CD4-positive, alpha-beta T cell treated with Interleukin-12 subunit alpha and Interleukin-12 subunit beta, for 1 hour (primary cell): ENCODE data around the gene CNTRL.
"Not testable (repeated sequence)": the region's sequence is repeated elsewhere in the genome, so short reads cannot be mapped to it uniquely, and the experiment has no call there.

Experiments
- DNase-seq: peaks from one replicate; pipeline ENCODE4 v3.0.0-alpha.2; 2020

The CNTRL gene

DNA sequence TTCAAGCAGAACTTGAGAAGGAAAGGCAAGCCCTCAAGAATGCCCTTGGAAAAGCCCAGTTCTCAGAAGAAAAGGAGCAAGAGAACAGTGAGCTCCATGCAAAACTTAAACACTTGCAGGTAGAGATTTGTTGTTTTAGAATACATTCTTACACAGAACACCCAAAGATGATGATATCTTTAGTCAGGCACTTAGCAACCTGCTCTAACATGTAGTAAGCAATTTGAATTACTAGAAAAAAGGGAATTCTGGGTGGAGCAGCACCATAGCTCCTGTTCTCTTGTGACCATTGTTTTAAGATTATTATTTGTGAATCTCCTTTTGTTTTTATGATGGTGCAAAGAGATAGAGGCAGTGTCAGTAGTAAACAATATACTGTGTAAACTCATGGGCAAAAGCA is 63.8 kb downstream of the CNTRL start:
- DNase-seq, result no peak

DNA sequence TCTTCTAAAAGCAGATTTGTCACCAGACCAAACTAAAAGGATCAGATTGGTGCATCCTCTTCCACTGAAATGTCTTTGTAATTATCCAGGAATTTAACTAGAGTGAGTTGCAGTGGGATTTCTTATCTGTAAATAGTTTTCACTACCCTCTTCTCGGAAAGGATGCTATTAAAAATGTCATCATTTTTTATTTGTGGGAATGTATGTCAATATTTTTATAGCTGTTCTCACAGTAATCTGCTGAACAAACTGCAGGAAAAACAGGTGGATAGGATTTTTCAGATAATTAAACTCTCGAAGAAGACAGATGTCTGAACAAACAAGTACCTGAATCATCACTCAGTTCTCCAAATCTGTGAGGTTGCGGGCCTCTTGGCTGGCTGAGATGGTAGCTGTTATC is 64.2 kb downstream of the CNTRL start:
- no peak for DNase-seq

DNA sequence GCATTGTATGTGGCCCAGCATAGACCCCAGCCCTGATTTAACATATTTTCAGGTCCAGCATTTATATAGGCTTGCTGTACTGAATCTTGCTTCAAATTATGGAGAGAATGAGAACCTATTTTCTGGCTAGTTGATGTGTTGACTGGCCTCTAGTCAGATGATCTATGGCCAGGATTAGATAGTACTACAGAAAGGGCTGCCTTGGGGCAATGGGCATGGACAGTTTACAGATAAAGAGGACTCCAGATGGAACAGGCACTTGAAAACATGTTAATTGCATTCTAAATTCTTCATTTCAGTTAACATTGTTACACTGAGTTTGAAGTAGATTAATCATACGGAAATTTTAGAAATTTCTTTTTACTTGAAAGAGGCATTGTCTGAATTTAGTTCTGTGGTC is 65.4 kb downstream of the CNTRL start:
- no peak for DNase-seq

DNA sequence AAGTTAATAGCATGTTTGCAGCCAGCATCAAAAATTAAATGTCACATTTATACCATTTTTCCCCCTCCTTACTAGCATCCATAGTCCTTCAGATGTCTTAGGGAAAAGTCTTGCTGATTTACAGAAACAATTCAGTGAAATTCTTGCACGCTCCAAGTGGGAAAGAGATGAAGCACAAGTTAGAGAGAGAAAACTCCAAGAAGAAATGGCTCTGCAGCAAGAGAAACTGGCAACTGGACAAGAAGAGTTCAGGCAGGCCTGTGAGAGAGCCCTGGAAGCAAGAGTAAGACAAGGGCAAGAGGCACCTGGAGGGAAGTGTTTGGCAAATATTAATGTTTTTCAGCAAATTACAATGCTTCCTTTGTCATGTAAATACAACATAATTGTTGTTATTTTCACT is 66.6 kb downstream of the CNTRL start:
- no peak for DNase-seq

- DNase-seq, result no peak
Measured at GRCh38 chr9:121141706-121142105, 67.0 kb downstream of the CNTRL start.

- no peak for DNase-seq
Measured at GRCh38 chr9:121143771-121144170, 69.0 kb downstream of the CNTRL start.

DNA sequence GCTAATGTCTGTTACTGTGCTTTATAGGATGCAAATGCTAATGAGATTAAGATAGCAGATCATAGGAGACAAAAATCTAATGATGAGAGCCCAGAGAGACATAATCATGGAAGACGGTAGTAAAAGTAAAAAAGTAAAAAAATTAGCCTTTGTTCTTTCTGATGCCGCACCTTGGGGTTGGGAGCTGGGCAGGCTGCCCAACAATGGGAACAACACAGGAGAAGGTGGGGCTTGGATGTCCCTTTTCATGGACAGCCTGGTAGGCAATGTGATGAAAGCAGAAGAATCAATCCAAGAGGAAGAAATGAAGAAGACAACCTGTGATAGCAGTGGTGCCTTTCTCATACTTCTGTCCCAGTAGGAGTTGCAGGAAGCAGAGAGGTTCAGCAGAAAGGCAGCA is 69.7 kb downstream of the CNTRL start:
- no peak for DNase-seq

DNA sequence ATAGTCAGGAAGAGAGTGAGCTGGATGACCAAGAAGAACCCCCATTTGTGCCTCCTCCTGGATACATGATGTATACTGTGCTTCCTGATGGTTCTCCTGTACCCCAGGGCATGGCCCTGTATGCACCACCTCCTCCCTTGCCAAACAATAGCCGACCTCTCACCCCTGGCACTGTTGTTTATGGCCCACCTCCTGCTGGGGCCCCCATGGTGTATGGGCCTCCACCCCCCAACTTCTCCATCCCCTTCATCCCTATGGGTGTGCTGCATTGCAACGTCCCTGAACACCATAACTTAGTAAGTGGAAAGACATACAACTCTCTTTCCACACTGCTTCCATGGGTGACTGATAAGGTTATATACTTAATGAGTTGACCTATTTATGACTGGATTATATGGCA is 75.4 kb downstream of the CNTRL start:
- no peak for DNase-seq

- DNase-seq, result no peak
Measured at GRCh38 chr9:121153642-121154041, 78.9 kb downstream of the CNTRL start.

DNA sequence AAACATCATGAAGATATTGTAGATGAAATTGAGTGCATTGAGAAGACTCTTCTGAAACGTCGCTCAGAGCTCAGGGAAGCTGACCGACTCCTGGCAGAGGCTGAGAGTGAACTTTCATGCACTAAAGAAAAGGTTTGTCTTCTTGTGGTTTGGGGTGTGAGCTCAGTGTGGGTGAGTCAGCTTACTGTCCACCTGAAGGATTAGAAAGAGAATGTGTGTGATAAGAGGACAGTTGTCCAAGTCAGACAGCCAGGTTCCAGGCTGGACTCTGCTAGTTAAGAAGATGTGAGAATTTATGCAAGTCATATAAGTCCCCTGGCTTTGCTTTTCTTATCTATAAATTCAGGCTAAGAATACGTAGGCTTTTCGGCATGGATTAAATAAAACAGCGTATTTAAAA is 80.0 kb downstream of the CNTRL start:
- no peak for DNase-seq

GRCh38 chr9:121156263-121156731 is 81.5 kb downstream of the CNTRL start:
- peak; percentile 20 for DNase-seq

- DNase-seq, result no peak
Measured at GRCh38 chr9:121157939-121158338, 83.2 kb downstream of the CNTRL start.

DNA sequence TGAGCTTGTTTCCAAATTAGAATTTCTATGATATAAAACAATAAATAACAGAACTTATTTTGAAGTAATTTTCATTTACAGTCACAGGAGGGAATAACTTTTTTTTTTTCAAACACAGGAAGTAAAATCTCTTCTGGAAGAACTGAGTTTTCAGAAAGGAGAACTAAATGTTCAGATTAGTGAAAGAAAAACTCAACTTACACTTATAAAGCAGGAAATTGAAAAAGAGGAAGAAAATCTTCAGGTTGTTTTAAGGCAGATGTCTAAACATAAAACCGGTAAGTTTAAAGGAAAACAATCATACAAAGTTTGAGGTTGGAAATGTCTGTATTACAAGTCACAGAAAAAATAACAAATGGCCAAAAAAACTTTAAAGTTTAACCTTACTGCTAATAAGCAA is 85.3 kb downstream of the CNTRL start:
- DNase-seq, result no peak

GRCh38 chr9:121168052-121168451 is 93.3 kb downstream of the CNTRL start:
- DNase-seq, result no peak

GRCh38 chr9:121169094-121169601 is 94.4 kb downstream of the CNTRL start:
- DNase-seq, result peak; percentile 29

GRCh38 chr9:121171236-121171635 is 96.5 kb downstream of the CNTRL start:
- no peak for DNase-seq

GRCh38 chr9:121172726-121173487 is 98.2 kb downstream of the CNTRL start:
- DNase-seq, result no peak

DNA sequence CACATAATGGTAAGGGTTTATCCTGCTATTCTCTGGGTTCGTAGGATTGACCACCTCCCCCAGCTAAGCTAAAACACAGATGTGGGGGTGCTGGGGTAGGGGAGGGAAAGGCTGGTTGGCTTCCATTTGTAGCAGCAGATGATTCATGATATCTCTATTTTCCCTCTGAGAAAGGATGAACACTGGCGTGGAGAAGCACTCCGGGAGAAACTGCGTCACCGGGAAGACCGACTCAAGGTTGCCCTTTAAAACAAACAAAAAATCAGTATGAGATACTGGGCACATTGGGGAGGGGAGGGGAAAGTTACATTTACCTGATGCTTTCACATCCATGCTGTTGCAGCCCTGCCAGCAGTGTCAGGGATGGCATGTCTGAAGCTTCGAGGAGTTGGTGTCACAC is 98.7 kb downstream of the CNTRL start:
- DNase-seq, result no peak

DNA sequence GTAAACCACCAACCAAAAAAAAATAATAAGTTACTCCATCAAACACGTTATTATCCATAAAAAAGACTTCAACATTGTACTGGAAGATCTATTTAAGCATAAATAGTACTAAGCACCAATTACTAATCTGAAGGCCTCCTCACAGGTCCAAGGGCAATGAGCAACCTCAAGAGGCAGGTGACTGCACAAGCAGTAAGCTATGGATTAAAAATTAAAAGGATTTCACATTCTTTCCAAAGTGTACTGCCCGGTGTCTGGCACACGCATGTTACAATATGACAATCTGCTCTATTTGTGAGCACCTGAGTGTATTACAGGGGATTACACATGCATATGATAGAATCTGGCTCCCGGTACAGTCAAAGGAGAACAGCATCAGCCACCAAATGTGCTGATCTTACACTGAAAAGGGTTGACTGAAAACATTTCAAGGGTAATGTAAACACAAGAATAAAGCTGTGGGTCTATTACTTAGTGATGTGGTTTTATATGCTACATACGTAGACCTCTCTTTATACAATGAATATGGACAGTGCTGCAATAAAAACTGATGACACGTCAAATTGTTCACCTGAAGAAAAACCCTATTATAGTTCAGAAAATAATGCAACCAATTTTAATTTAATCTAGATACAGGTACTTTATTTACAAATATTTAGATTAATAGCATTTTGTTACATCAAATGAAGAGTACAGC is 104.1 kb downstream of the CNTRL start:
- no peak for DNase-seq

DNA sequence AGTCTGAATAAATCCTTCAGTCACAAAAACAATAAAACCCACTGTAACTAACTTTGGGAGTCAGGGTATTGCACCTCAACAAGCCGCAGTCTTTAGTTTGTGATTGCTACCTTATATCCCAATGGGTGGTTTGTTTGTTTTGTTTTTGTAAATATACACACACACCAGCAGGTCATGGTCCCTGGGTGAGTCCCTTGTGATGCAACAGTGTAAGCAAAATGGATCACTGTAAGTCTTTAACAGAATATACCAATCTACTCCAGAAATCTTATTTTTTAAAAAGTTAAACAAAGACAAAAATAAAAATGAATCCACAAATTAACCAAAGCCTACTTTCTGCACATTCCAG is 104.6 kb downstream of the CNTRL start:
- DNase-seq, result not testable (repeated sequence)

DNA sequence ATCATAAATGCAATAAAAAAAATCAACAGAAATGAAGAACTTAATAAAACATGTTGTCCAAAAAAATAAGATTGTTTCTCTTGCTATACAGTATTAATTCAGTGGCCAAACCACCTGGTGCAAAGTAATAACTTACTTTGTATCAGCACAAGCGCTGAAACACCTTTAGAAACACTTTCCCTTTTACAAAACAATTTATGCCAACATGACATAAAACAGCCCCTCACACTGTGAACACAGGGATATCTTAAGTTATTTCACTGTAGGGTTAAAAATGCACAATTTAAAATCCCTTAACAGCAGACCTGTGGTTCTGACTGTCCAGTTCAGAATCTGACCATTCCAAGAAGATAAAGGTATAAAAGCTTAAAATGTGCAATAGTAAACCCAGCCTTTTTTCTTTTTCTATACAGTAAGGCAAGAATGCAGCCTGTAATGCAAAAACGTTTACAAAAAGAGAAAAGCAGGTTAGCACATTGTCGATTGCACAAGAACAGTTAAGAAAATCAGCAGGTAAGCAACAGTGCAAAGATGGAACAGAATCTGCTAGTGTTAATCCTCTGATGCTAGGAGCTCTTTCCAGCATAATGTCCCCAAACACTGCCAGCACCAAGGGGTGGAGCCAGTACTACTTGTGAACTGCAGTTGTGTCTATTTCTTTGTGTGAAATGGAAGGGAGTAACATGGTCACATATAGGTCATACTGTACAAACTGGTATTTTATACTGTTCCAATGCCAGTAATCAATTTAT is 105.4 kb downstream of the CNTRL start:
- no peak for DNase-seq

- no peak for DNase-seq
Measured at GRCh38 chr9:121182101-121182836, 107.5 kb downstream of the CNTRL start.

DNA sequence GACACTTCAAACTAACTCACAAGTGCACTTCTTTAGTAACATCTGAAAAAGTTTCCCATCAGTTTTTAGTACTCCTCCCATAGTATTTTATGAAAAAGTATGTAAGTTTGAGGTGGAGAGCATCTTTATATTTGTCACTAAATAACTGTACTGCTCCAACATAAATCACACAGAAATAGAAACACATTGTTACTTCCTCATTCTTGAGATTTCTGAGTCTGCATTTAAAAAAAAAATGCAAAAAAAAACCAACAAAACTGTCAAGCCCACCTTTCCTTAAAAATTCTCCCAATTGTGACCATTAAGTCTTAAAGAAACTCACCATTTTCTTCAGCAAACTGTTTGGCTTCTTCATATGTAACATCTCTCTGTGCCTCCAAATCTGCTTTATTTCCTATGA is 108.2 kb downstream of the CNTRL start:
- DNase-seq, result no peak
